Spleen (tissue), 7 donors: Measurements from ENCODE around the gene KIF16B.

Experiments used
- CTCF ChIP-seq, 11 experiments: fragments of 200-600 bp in 7 of 11; fragments of 450-650 bp in 4 of 11; sonication (generic) in 4 of 11; IDR thresholded peaks in 8 of 11; conservative IDR thresholded peaks in 3 of 11; 1 replicate in 7 of 11; 2 replicates in 4 of 11; pipeline versions ENCODE4 v1.4.0 to v1.8.0; 2016 to 2021; ENCODE audit warnings: antibody characterized with exemption in 11 of 11, inconsistent platforms in 4 of 11, mild to moderate bottlenecking in 1 of 11
- POLR2AphosphoS5 ChIP-seq, 3 donors: sonication (generic); formaldehyde crosslinking; IDR thresholded peaks; one replicate each; pipeline ENCODE4 v1.5.1; 2017; ENCODE audit warnings: antibody characterized with exemption in 3 of 3
- donor health status: DM: no; HTN: no; CAD: no; lungs with moderate emphysema.
- donor health status: DM: no; HTN: no; CAD: no.
- donor health status: DM: no; HTN: no; CAD: no.

GRCh38 chr20:16575390-16576140, 2.3 kb upstream of the KIF16B start:
- no peak for TF ChIP-seq POLR2AphosphoS5 (IDR thresholded peaks at IDR 0.05)
- no peak for TF ChIP-seq CTCF (IDR thresholded peaks at IDR 0.05 in 8 of 11, conservative IDR thresholded peaks at IDR 0.05 in 3 of 11)
